ENCODE results near the gene NACAD.

NACAD gene

DNA sequence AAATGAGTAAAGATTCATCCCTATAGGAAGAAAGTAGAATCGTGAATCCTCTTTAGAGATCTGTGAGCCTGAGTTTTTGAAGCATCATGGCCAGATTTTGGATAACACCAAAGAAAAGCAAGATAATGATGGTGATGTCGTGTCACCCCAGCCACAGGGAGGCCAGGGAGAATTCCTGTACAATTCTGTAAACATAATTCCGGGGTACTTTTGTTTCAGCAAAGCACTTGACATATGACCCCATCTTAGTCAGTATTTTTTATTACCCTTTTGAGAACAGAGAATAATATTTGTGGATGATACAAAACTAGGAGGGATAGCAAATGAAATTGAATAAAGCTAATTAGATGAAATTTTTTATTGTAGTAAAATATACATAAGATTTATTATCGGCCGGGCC, 33.8 kb downstream of the NACAD start:
- no peak overlapping the region for H3K27ac ChIP-seq
- no peaks in the 10 kb centered on the region for H3K79me2 ChIP-seq
- H3K4me1 ChIP-seq: no peaks in the 10 kb centered on the region
- TF ChIP-seq, protein P1, sequence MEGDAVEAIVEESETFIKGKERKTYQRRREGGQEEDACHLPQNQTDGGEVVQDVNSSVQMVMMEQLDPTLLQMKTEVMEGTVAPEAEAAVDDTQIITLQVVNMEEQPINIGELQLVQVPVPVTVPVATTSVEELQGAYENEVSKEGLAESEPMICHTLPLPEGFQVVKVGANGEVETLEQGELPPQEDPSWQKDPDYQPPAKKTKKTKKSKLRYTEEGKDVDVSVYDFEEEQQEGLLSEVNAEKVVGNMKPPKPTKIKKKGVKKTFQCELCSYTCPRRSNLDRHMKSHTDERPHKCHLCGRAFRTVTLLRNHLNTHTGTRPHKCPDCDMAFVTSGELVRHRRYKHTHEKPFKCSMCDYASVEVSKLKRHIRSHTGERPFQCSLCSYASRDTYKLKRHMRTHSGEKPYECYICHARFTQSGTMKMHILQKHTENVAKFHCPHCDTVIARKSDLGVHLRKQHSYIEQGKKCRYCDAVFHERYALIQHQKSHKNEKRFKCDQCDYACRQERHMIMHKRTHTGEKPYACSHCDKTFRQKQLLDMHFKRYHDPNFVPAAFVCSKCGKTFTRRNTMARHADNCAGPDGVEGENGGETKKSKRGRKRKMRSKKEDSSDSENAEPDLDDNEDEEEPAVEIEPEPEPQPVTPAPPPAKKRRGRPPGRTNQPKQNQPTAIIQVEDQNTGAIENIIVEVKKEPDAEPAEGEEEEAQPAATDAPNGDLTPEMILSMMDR (IDR thresholded peaks at IDR 0.05): no peak
- no peak overlapping the region for H3K4me2 ChIP-seq (ENCODE audit: low read length)
- no peaks in the 10 kb centered on the region for H3K27me3 ChIP-seq (ENCODE audit: control insufficient read depth, insufficient read depth, low read length)
- no peaks in the 10 kb centered on the region for H3K36me3 ChIP-seq (ENCODE audit: control insufficient read depth, insufficient read depth, low read length)
- no peak overlapping the region for H2AFZ ChIP-seq
- no peak overlapping the region for H3K4me3 ChIP-seq (ENCODE audit: low read depth, low read length)
- H3K9me3 ChIP-seq (ENCODE audit: control insufficient read depth, low read length): no peaks in the 10 kb centered on the region
- H3K9ac ChIP-seq: no peak overlapping the region

DNA sequence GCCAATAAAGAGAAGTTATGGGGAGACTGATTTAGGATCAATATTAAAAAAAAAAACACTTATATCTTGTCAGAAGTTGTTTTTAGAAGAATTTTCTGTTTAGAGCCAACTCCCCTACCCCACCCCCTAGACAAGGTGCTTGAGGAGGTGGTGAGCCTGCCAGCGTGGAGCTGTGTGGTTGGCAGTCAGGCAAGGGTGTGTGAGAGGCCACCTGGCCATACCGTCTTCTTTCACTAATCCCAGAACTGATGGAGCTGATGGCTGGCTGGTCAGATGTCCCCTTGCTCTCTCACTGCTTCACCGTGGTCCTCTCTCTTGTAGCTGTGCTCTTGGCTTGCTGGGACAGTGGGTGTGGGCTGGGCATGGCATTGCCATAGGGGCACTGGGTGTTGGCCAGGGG, 34.3 kb downstream of the NACAD start:
- Histone ChIP-seq H3K79me2 (no peaks in the 10 kb centered on the region), H3K4me1 (no peaks in the 10 kb centered on the region), H3K4me2 (ENCODE audit: low read length) (no peak overlapping the region), H3K4me3 (ENCODE audit: low read depth, low read length) (no peak overlapping the region), H3K9me3 (ENCODE audit: control insufficient read depth, low read length) (no peaks in the 10 kb centered on the region), H3K27me3 (ENCODE audit: control insufficient read depth, insufficient read depth, low read length) (no peaks in the 10 kb centered on the region), H3K9ac (no peak overlapping the region), H2AFZ (no peak overlapping the region), H3K36me3 (ENCODE audit: control insufficient read depth, insufficient read depth, low read length) (no peaks in the 10 kb centered on the region), H3K27ac (no peak overlapping the region)
- TF ChIP-seq, protein P1 (IDR thresholded peaks at IDR 0.05): no peak

DNA sequence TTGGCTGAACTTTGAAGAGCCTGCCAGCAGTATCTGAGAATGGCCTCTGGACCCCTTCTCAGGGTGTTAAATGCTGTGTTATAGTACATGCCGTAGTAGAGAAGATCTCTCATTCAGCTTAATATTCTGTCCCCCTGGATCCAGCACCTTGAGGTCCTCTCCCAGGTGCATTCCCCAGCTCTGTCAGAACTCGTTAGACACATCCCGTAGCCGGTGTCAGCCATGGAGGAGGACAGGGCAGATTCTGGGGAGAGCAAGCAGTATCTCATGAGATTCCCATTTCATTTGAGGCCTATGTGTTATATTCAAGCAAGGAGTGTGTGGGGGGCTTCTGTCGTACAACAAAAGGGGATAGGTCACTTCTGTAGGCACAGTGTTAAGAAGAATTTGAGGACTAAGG, 34.8 kb downstream of the NACAD start:
- Histone ChIP-seq H3K9me3 (ENCODE audit: control insufficient read depth, low read length) (no peaks in the 10 kb centered on the region), H2AFZ (no peak overlapping the region), H3K36me3 (ENCODE audit: control insufficient read depth, insufficient read depth, low read length) (no peaks in the 10 kb centered on the region), H3K27ac (no peak overlapping the region), H3K4me2 (ENCODE audit: low read length) (no peak overlapping the region), H3K4me3 (ENCODE audit: low read depth, low read length) (no peak overlapping the region), H3K79me2 (no peaks in the 10 kb centered on the region), H3K4me1 (no peaks in the 10 kb centered on the region), H3K9ac (no peak overlapping the region), H3K27me3 (ENCODE audit: control insufficient read depth, insufficient read depth, low read length) (no peaks in the 10 kb centered on the region)
- TF ChIP-seq, protein P1 (IDR thresholded peaks at IDR 0.05): no peak

DNA sequence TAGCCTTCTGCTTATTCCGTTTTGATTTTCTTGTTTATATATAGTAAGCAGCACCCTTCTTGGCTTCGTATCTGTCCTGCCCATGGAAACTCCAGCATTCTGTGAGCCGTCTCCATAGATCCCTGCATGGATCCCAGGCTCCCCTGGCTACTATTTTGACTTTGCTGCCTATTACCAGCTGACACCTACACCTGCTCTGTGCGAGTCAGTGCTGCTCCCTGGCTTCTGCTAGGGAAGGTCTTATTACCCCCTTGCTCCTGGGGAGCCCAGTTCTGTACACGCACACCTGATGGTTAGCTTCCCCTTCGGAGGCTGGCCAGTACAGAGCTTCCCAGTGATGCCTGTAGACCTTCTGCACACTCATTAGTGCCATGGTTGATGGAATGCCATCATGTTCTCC, 35.4 kb downstream of the NACAD start:
- Histone ChIP-seq H3K9me3 (ENCODE audit: control insufficient read depth, low read length) (no peaks in the 10 kb centered on the region), H3K9ac (no peak overlapping the region), H3K27ac (no peak overlapping the region), H2AFZ (no peak overlapping the region), H3K36me3 (ENCODE audit: control insufficient read depth, insufficient read depth, low read length) (no peaks in the 10 kb centered on the region), H3K4me2 (ENCODE audit: low read length) (no peak overlapping the region), H3K4me1 (no peaks in the 10 kb centered on the region), H3K79me2 (no peaks in the 10 kb centered on the region), H3K4me3 (ENCODE audit: low read depth, low read length) (no peak overlapping the region), H3K27me3 (ENCODE audit: control insufficient read depth, insufficient read depth, low read length) (no peaks in the 10 kb centered on the region)
- TF ChIP-seq, protein P1 (IDR thresholded peaks at IDR 0.05): no peak

DNA sequence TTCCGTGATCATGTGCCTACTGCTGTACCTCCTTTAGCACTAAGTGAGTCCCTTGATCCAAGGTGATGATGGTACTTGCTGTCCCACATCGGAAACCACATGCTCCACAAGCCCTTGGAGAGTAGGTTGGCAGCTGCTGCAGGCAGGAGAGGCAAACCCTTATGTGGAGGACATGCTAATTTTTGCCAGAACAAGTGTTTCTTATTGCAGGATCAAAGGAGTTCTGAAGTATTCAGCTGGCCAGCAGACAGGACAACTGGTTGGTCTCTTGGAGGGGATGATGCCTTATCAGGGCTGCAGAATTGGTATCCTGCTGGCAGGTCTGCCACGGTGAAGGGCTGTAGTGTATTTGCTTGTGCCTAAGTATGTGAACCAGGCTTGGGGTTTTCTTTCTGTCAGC, 36.8 kb downstream of the NACAD start:
- H3K4me1 ChIP-seq: no peaks in the 10 kb centered on the region
- H3K27ac ChIP-seq: no peak overlapping the region
- no peaks in the 10 kb centered on the region for H3K36me3 ChIP-seq (ENCODE audit: control insufficient read depth, insufficient read depth, low read length)
- no peak overlapping the region for H2AFZ ChIP-seq
- no peaks in the 10 kb centered on the region for H3K9me3 ChIP-seq (ENCODE audit: control insufficient read depth, low read length)
- TF ChIP-seq, protein P1 (IDR thresholded peaks at IDR 0.05): no peak
- H3K9ac ChIP-seq: no peak overlapping the region
- H3K79me2 ChIP-seq: no peaks in the 10 kb centered on the region
- no peaks in the 10 kb centered on the region for H3K27me3 ChIP-seq (ENCODE audit: control insufficient read depth, insufficient read depth, low read length)
- H3K4me3 ChIP-seq (ENCODE audit: low read depth, low read length): no peak overlapping the region
- no peak overlapping the region for H3K4me2 ChIP-seq (ENCODE audit: low read length)

All from parathyroid adenoma (tissue), 2 donors.